C4-2B (cell line): Measurements from ENCODE around the gene C19orf73.

Experiments used
- H3K27ac ChIP-seq: fragments of 450-650 bp; 2 replicates; pipeline ENCODE4 v1.5.1; 2017
- CTCF ChIP-seq: fragments of 450-650 bp; conservative IDR thresholded peaks from 2 replicates; pipeline ENCODE4 v1.5.1; 2017; ENCODE audit warnings: mild to moderate bottlenecking
- ZFX ChIP-seq: fragments of 450-650 bp; IDR thresholded peaks from 2 replicates; pipeline ENCODE4 v1.6.1; 2017

C19orf73 gene

GRCh38 chr19:49120868-49121267, 1.9 kb upstream of the C19orf73 start:
- no peak for TF ChIP-seq ZFX
- no peak for TF ChIP-seq CTCF

GRCh38 chr19:49120325-49120683, 1.4 kb upstream of the C19orf73 start:
- TF ChIP-seq CTCF (no peak), ZFX (no peak)
- H3K27ac ChIP-seq: no peak overlapping the region

More at GRCh38 chr19:49120868-49121267, 1.9 kb upstream of the C19orf73 start:
- no peak overlapping the region for H3K27ac ChIP-seq

GRCh38 chr19:49119411-49120324, 725 bp upstream of the C19orf73 start, which contains the start of gene PPFIA3:
TSS of gene PPFIA3 (plus strand) at chr19:49119544. CDS start at chr19:49127874, 8,330 bp downstream.
- no peak for TF ChIP-seq ZFX
- TF ChIP-seq CTCF: no peak
- peak within 1 kb of the TSS; percentile 90 for H3K27ac ChIP-seq

GRCh38 chr19:49117677-49118564, 1.0 kb downstream of the C19orf73 start:
- TF ChIP-seq ZFX (no peak), CTCF (no peak)
- peak overlapping the region; percentile 90 for H3K27ac ChIP-seq

GRCh38 chr19:49116544-49116943, 2.4 kb downstream of the C19orf73 start:
- H3K27ac ChIP-seq: peak overlapping the region; percentile 90
- TF ChIP-seq CTCF (no peak), ZFX (no peak)

- no peak for TF ChIP-seq CTCF
- peak; percentile 34; the same call in 1 of the 2 replicates for TF ChIP-seq ZFX
- peak overlapping the region; percentile 71 for H3K27ac ChIP-seq
Measured at GRCh38 chr19:49114630-49115363, 4.1 kb downstream of the C19orf73 start.
